Measurements from ENCODE around the gene ADCY2.

ADCY2 gene

DNA sequence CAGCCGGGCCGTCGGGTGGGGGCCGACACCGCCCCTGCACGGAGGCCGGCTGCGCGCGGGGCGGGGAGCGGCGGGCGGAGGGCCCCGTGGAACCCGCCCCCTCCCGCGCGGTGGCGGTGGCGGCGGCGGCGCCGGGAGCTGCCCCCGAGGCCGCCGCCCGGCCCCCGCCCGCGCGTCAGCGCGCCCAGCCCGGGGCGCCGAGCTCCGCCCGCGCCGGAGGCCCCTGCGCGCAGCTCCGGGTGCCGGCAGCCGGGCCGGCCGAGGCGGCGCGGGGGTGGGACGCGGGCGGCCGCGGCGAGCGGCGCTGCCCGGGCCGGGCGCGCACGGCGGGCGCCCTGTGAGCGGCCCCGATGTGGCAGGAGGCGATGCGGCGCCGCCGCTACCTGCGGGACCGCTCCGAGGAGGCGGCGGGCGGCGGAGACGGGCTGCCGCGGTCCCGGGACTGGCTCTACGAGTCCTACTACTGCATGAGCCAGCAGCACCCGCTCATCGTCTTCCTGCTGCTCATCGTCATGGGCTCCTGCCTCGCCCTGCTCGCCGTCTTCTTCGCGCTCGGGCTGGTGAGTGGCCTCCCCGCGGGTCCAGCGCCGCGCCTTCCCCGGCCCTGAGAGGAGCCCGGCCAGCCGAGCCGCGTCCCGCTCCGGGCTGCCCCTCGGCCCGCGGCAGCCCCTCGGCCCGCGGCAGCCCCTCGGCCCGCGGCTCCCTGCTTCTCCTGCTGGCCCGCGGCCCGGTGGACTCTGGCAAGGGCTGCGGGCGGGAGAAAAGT lies at the start of gene ADCY2:
ADCY2 (plus strand) TSS at position 192 of the 766 bp plus-strand sequence; CDS start at position 351, 159 bp downstream.
- no peak within 1 kb of the TSS for H3K4me3 ChIP-seq (ENCODE audit: low read depth, low read length)
- TF ChIP-seq, protein P1, sequence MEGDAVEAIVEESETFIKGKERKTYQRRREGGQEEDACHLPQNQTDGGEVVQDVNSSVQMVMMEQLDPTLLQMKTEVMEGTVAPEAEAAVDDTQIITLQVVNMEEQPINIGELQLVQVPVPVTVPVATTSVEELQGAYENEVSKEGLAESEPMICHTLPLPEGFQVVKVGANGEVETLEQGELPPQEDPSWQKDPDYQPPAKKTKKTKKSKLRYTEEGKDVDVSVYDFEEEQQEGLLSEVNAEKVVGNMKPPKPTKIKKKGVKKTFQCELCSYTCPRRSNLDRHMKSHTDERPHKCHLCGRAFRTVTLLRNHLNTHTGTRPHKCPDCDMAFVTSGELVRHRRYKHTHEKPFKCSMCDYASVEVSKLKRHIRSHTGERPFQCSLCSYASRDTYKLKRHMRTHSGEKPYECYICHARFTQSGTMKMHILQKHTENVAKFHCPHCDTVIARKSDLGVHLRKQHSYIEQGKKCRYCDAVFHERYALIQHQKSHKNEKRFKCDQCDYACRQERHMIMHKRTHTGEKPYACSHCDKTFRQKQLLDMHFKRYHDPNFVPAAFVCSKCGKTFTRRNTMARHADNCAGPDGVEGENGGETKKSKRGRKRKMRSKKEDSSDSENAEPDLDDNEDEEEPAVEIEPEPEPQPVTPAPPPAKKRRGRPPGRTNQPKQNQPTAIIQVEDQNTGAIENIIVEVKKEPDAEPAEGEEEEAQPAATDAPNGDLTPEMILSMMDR (IDR thresholded peaks at IDR 0.05; ENCODE audit: low read depth, low read length) = no peak

GRCh38 chr5:7347377-7347776 lies 48.6 kb upstream of the ADCY2 start:
- H3K4me3 ChIP-seq (ENCODE audit: low read depth, low read length) = no peak overlapping the region
- TF ChIP-seq, protein P1 (IDR thresholded peaks at IDR 0.05; ENCODE audit: low read depth, low read length) = no peak

GRCh38 chr5:7348168-7348854 lies 47.6 kb upstream of the ADCY2 start:
- TF ChIP-seq, protein P1 (IDR thresholded peaks at IDR 0.05; ENCODE audit: low read depth, low read length) = no peak
- H3K4me3 ChIP-seq (ENCODE audit: low read depth, low read length) = no peak overlapping the region

- no peak overlapping the region for H3K4me3 ChIP-seq (ENCODE audit: low read depth, low read length)
- TF ChIP-seq, protein P1 (IDR thresholded peaks at IDR 0.05; ENCODE audit: low read depth, low read length) = no peak
Observed at GRCh38 chr5:7361593-7361992, 34.3 kb upstream of the ADCY2 start.

GRCh38 chr5:7363067-7363677 lies 32.8 kb upstream of the ADCY2 start:
- H3K4me3 ChIP-seq (ENCODE audit: low read depth, low read length) = no peak overlapping the region
- TF ChIP-seq, protein P1 (IDR thresholded peaks at IDR 0.05; ENCODE audit: low read depth, low read length) = no peak

GRCh38 chr5:7364226-7364875 lies 31.6 kb upstream of the ADCY2 start:
- no peak overlapping the region for H3K4me3 ChIP-seq (ENCODE audit: low read depth, low read length)
- TF ChIP-seq, protein P1 (IDR thresholded peaks at IDR 0.05; ENCODE audit: low read depth, low read length) = no peak
